H1 (cell line): ENCODE results near the gene AAMDC. TPM values are rescaled to one million over a fixed set of nuclear protein-coding genes. Genes with fewer than 3 reads are reported as not detected.

Source experiments
- CTCF ChIA-PET: fragments of 300-600 bp; sonication (Branson Sonifier 250); formaldehyde crosslinking; loops from one replicate; lab custom pipeline; 2021; ENCODE audit not compliant: partially characterized antibody; lab: Charles Lee
- POLR2A ChIA-PET: fragments of 300-600 bp; sonication (Branson Sonifier 250); formaldehyde crosslinking; loops from one replicate; lab custom pipeline; 2021; ENCODE audit warnings: inconsistent platforms; ENCODE audit not compliant: partially characterized antibody; lab: Charles Lee
- DNase-seq, 2 experiments: peaks; one replicate each; pipeline versions ENCODE4 v3.0.0 to v3.0.0-alpha.2; 2010 to 2022; ENCODE audit warnings: low spot score in 2 of 2, low read depth in 1 of 2, mixed read lengths in 1 of 2
- FAIRE-seq: peaks from 2 replicates; lab custom pipeline; 2011; peaks lifted over from hg19 to GRCh38; lab: Jason Lieb, UNC
- H2AFZ ChIP-seq: 2 replicates; pipeline ENCODE4 v1.8.1; 2012; ENCODE audit warnings: low read length, inconsistent platforms
- H2AK5ac ChIP-seq: 2 replicates; pipeline ENCODE4 v1.6.1; 2013; ENCODE audit warnings: low read depth, low read length
- H2BK120ac ChIP-seq: replicated peaks from 2 replicates; pipeline ENCODE3; 2013; ENCODE audit warnings: low read depth, low read length, inconsistent platforms
- H2BK12ac ChIP-seq: 2 replicates; pipeline ENCODE4 v1.6.1; 2013; ENCODE audit warnings: low read depth, low read length
- H2BK15ac ChIP-seq: 2 replicates; pipeline ENCODE4 v1.6.1; 2013; ENCODE audit warnings: low read length
- H2BK20ac ChIP-seq: 2 replicates; pipeline ENCODE4 v1.6.1; 2013; ENCODE audit warnings: low read length
- H2BK5ac ChIP-seq: 2 replicates; pipeline ENCODE4 v1.6.1; 2013; ENCODE audit warnings: low read depth, low read length
- H3K14ac ChIP-seq: 2 replicates; pipeline ENCODE4 v1.6.1; 2013; ENCODE audit warnings: inconsistent platforms; ENCODE audit not compliant: insufficient read length
- H3K18ac ChIP-seq: 2 replicates; pipeline ENCODE4 v1.6.1; 2013; ENCODE audit warnings: low read length; ENCODE audit errors: extremely low read depth
- H3K23ac ChIP-seq: 2 replicates; pipeline ENCODE4 v1.6.1; 2013; ENCODE audit warnings: inconsistent platforms; ENCODE audit not compliant: insufficient read length
- H3K23me2 ChIP-seq: 2 replicates; pipeline ENCODE4 v1.6.1; 2013; ENCODE audit warnings: low read depth, low read length
- H3K27ac ChIP-seq: 2 replicates; pipeline ENCODE4 v1.6.1; 2011; ENCODE audit warnings: low read depth, low read length, inconsistent platforms
- H3K27me3 ChIP-seq, 4 experiments: replicated peaks in 1 of 4; 1 replicate in 1 of 4; 2 replicates in 3 of 4; pipeline versions ENCODE4 v1.6.1 to v1.8.1; 2011 to 2013; ENCODE audit warnings: low read length in 3 of 4, mild to moderate bottlenecking in 3 of 4, inconsistent platforms in 2 of 4, mixed read lengths in 2 of 4, moderate library complexity in 1 of 4; ENCODE audit not compliant: control insufficient read depth in 3 of 4, insufficient read depth in 3 of 4; ENCODE audit errors: extremely low read depth in 1 of 4
- H3K36me3 ChIP-seq, 4 experiments: 2 replicates each; pipeline versions ENCODE4 v1.6.1 to v1.8.1; 2011 to 2013; ENCODE audit warnings: mild to moderate bottlenecking in 4 of 4, low read length in 3 of 4, moderate library complexity in 2 of 4, control low read depth in 1 of 4, inconsistent platforms in 1 of 4; ENCODE audit not compliant: insufficient read depth in 4 of 4, control insufficient read depth in 2 of 4
- H3K4ac ChIP-seq: replicated peaks from 2 replicates; pipeline ENCODE3; 2013; ENCODE audit warnings: low read length, low read depth, mixed read lengths, inconsistent platforms; ENCODE audit not compliant: insufficient read length
- H3K4me1 ChIP-seq, 4 experiments: replicated peaks in 1 of 4; 1 replicate in 1 of 4; 2 replicates in 3 of 4; pipeline versions ENCODE4 v1.6.1 to v1.8.1; 2011 to 2013; ENCODE audit warnings: low read length in 3 of 4, inconsistent platforms in 2 of 4, mixed read lengths in 1 of 4; ENCODE audit not compliant: insufficient read depth in 4 of 4, control insufficient read depth in 3 of 4
- H3K4me2 ChIP-seq, 2 experiments: 2 replicates each; pipeline versions ENCODE4 v1.6.1 to v1.8.1; 2011 to 2013; ENCODE audit warnings: low read depth in 2 of 2, low read length in 2 of 2, control low read depth in 1 of 2, inconsistent platforms in 1 of 2, mild to moderate bottlenecking in 1 of 2; ENCODE audit not compliant: insufficient read depth in 1 of 2
- H3K4me3 ChIP-seq, 4 experiments: fragments of 200-600, 300-600 bp in 1 of 4; sonication (generic), shearing (Covaris generic), sonication (Bioruptor Twin) in 1 of 4; 2 replicates each; pipeline versions ENCODE4 v1.5.1 to v1.8.1; 2011 to 2016; ENCODE audit warnings: low read length in 4 of 4, low read depth in 3 of 4, control low read depth in 2 of 4, inconsistent platforms in 2 of 4, mild to moderate bottlenecking in 2 of 4, mixed read lengths in 1 of 4, moderate library complexity in 1 of 4; ENCODE audit not compliant: insufficient read depth in 2 of 4; ENCODE audit errors: extremely low read depth in 1 of 4
- H3K56ac ChIP-seq: replicated peaks from 2 replicates; pipeline ENCODE3; 2013; ENCODE audit warnings: low read depth, mild to moderate bottlenecking, mixed read lengths, low read length, inconsistent platforms; ENCODE audit not compliant: insufficient read length
- H3K79me1 ChIP-seq: 2 replicates; pipeline ENCODE4 v1.6.1; 2013; ENCODE audit warnings: low read depth, low read length, control low read depth
- H3K79me2 ChIP-seq, 2 experiments: 2 replicates each; pipeline versions ENCODE4 v1.6.1 to v1.8.1; 2012 to 2013; ENCODE audit warnings: low read length in 2 of 2, mild to moderate bottlenecking in 2 of 2, inconsistent platforms in 1 of 2; ENCODE audit not compliant: insufficient read depth in 2 of 2, control insufficient read depth in 1 of 2
- H3K9ac ChIP-seq, 4 experiments: replicated peaks in 1 of 4; 1 replicate in 1 of 4; 2 replicates in 3 of 4; pipeline versions ENCODE4 v1.6.1 to v1.8.1; 2011 to 2013; ENCODE audit warnings: low read depth in 3 of 4, low read length in 3 of 4, control low read depth in 2 of 4, mild to moderate bottlenecking in 2 of 4, moderate library complexity in 2 of 4, inconsistent platforms in 1 of 4; ENCODE audit errors: extremely low read depth in 1 of 4
- H3K9me3 ChIP-seq, 2 experiments: 2 replicates each; pipeline versions ENCODE4 v1.6.1 to v1.8.1; 2012 to 2013; ENCODE audit warnings: mild to moderate bottlenecking in 2 of 2, moderate library complexity in 2 of 2, control low read depth in 1 of 2, inconsistent platforms in 1 of 2, low read depth in 1 of 2, low read length in 1 of 2, mixed read lengths in 1 of 2; ENCODE audit not compliant: insufficient read depth in 2 of 2
- H4K20me1 ChIP-seq, 2 experiments: replicated peaks in 1 of 2; 2 replicates each; pipeline versions ENCODE3 to v1.8.1; 2011 to 2013; ENCODE audit warnings: inconsistent platforms in 2 of 2, low read length in 2 of 2, mild to moderate bottlenecking in 1 of 2; ENCODE audit not compliant: insufficient read depth in 2 of 2, control insufficient read depth in 1 of 2
- H4K5ac ChIP-seq: 2 replicates; pipeline ENCODE4 v1.6.1; 2013; ENCODE audit warnings: low read length, low read depth, mixed read lengths, inconsistent platforms; ENCODE audit not compliant: insufficient read length
- H4K8ac ChIP-seq: 2 replicates; pipeline ENCODE4 v1.8.0; 2013; ENCODE audit warnings: mild to moderate bottlenecking, moderate library complexity, low read length, inconsistent platforms; ENCODE audit not compliant: insufficient read depth; ENCODE audit errors: extremely low read depth
- H4K91ac ChIP-seq: replicated peaks from 2 replicates; pipeline ENCODE3; 2013; ENCODE audit warnings: low read length, mixed read lengths, inconsistent platforms; ENCODE audit not compliant: insufficient read length
- GABPA ChIP-seq: IDR thresholded peaks from 2 replicates; pipeline ENCODE4 v1.6.1; 2011; ENCODE audit warnings: mild to moderate bottlenecking, low read length, moderate library complexity, borderline replicate concordance; ENCODE audit not compliant: insufficient read depth
- MAFK ChIP-seq: IDR thresholded peaks from 2 replicates; pipeline ENCODE4 v1.6.1; 2012; ENCODE audit warnings: low read depth, mild to moderate bottlenecking, improper control_type of control experiment, low read length
- RAD21 ChIP-seq, 2 experiments: IDR thresholded peaks in 1 of 2; conservative IDR thresholded peaks in 1 of 2; 2 replicates each; pipeline ENCODE4 v1.6.1; 2011; ENCODE audit warnings: low read depth in 2 of 2, low read length in 2 of 2, improper control_type of control experiment in 1 of 2, inconsistent platforms in 1 of 2, mild to moderate bottlenecking in 1 of 2, moderate library complexity in 1 of 2
- TBP ChIP-seq: IDR thresholded peaks from 2 replicates; pipeline ENCODE4 v1.6.1; 2011; ENCODE audit warnings: low read depth, low read length, improper control_type of control experiment
- WGBS, 2 experiments: shearing (Covaris generic) in 1 of 2; methylation state at CpG; one replicate each; pipeline versions ENCODE4 v1.1.6 to v1.1.7; 2013 to 2015; ENCODE audit warnings: low lambda C conversion rate in 2 of 2, mixed read lengths in 2 of 2, inconsistent platforms in 1 of 2, low coverage in 1 of 2, missing lambda C conversion rate in 1 of 2; ENCODE audit not compliant: insufficient replicate concordance in 2 of 2, insufficient coverage in 1 of 2, insufficient read length in 1 of 2; ENCODE audit errors: extremely low coverage in 1 of 2, missing lambda C conversion rate in 1 of 2; 5-methylcytosine and 5-hydroxymethylcytosine counted together
- polyA plus RNA-seq, 7 experiments: library from polyadenylated mRNA; depleted of rRNA in 3 of 7; stranded (reverse) in 5 of 7; unstranded in 2 of 7; fragments of >200 nt in 5 of 7; fragments of 200-250 nt in 2 of 7; gene quantifications; 1 replicate in 5 of 7; 2 replicates in 1 of 7; 4 replicates in 1 of 7; pipeline versions ENCODE4 v1.2.1 to v1.2.3, GENCODE V29; 2011 to 2013; ENCODE audit warnings: missing spikeins in 2 of 7, mixed read lengths in 2 of 7
- total RNA-seq: library from RNA; stranded (reverse); fragmentation: NEBNext Ultra II Directional; extraction: Animal tissue kit (Norgen Biotek cat#: 25700); gene quantifications from 2 replicates; pipeline ENCODE4 v1.2.1, GENCODE V29; 2021

Gene AAMDC
- total and polyA plus RNA-seq, 2 of the 8 experiments (the other 6 are each of a cell fraction or from before 2014, with no cell fraction given): 17.2 to 19.5 TPM

- TF ChIP-seq TBP (no peak), RAD21 (IDR thresholded peaks at IDR 0.05 in 1 of 2, conservative IDR thresholded peaks at IDR 0.05 in 1 of 2; ENCODE audit: low read depth in 2 of 2, low read length in 2 of 2) (peak in 1 of 2 experiments; percentile 6; a peak in 1 of 4 replicates), MAFK (no peak), GABPA (no peak)
- 87% methylated on average over 3 of the region's 3 CpGs; no CpG with 5 or more reads in 1 of the 2 experiments for WGBS, 2 experiments
- Histone ChIP-seq H2BK120ac (no peak overlapping the region), H3K4me3 (no peak overlapping the region), H4K8ac (no peak overlapping the region), H4K91ac (no peak overlapping the region), H3K4me2 (no peak overlapping the region), H4K20me1 (no peaks in the 10 kb centered on the region), H3K23ac (no peak overlapping the region), H3K56ac (no peak overlapping the region), H3K36me3 (peaks cover 0 to 11% (median 3%) of the 10 kb centered on the region in 4 experiments; a peak in 5 of 8 replicates), H3K79me2 (no peaks in the 10 kb centered on the region), H3K9ac (no peak overlapping the region), H3K27ac (no peak overlapping the region), H3K23me2 (no peaks in the 10 kb centered on the region), H3K4me1 (peaks cover 0 to 4% (median 0%) of the 10 kb centered on the region in 4 experiments; a peak in 3 of 7 replicates), H3K9me3 (no peaks in the 10 kb centered on the region), H3K18ac (no peak overlapping the region), H3K27me3 (no peaks in the 10 kb centered on the region), H2BK20ac (no peak overlapping the region), H3K79me1 (no peaks in the 10 kb centered on the region), H2AFZ (no peak overlapping the region), H3K14ac (no peak overlapping the region), H2AK5ac (no peak overlapping the region), H2BK12ac (no peak overlapping the region), H2BK5ac (no peak overlapping the region), H2BK15ac (no peak overlapping the region), H4K5ac (no peak overlapping the region), H3K4ac (no peak overlapping the region)
- FAIRE-seq (no peak), DNase-seq (no peak)
- ChIA-PET POLR2A (no interaction called here), CTCF (interaction anchor here (0.9 kb wide), 1 partner anchor 158 kb away, joined by 3 read pairs; no protein-coding TSS in a partner anchor)
Measured at GRCh38 chr11:77879218-77879617, 58.3 kb downstream of the AAMDC start.
